Keratinocyte (primary cell): ENCODE results near the gene YY1AP1. TPM values are rescaled to one million over a fixed set of nuclear protein-coding genes. Genes with fewer than 3 reads are reported as not detected.
A peak's percentile ranks its signal among the peaks of the same experiment; 100 is the strongest.
"Not testable (repeated sequence)": the region's sequence is repeated elsewhere in the genome, so short reads cannot be mapped to it uniquely, and the experiment has no call there.

Source experiments
- DNase-seq: peaks from one replicate; pipeline ENCODE4 v3.0.0-alpha.2; 2011; ENCODE audit warnings: low read depth, missing footprints, low spot score
- FAIRE-seq: peaks from 2 replicates; lab custom pipeline; 2011; peaks lifted over from hg19 to GRCh38; lab: Jason Lieb, UNC
- H2AFZ ChIP-seq: 2 replicates; pipeline ENCODE4 v1.6.0; 2012; ENCODE audit warnings: low read length, control low read depth, inconsistent platforms; ENCODE audit not compliant: control insufficient read depth
- H3K27ac ChIP-seq: 2 replicates; pipeline ENCODE4 v1.5.1; 2011; ENCODE audit warnings: low read length; ENCODE audit not compliant: control insufficient read depth, insufficient read depth
- H3K27me3 ChIP-seq: 3 replicates; pipeline ENCODE4 v1.6.0; 2011; ENCODE audit warnings: low read length; ENCODE audit not compliant: control insufficient read depth, insufficient read depth; ENCODE audit errors: extremely low read depth
- H3K36me3 ChIP-seq, 2 experiments: 2 replicates in 1 of 2; 3 replicates in 1 of 2; pipeline ENCODE4 v1.5.1; 2011; ENCODE audit warnings: low read length in 2 of 2, mild to moderate bottlenecking in 1 of 2; ENCODE audit not compliant: control insufficient read depth in 2 of 2, insufficient read depth in 2 of 2; ENCODE audit errors: extremely low read depth in 1 of 2
- H3K4me1 ChIP-seq: 3 replicates; pipeline ENCODE4 v1.5.1; 2011; ENCODE audit warnings: low read length; ENCODE audit not compliant: control insufficient read depth, insufficient read depth; ENCODE audit errors: extremely low read depth
- H3K4me2 ChIP-seq: 3 replicates; pipeline ENCODE4 v1.6.0; 2011; ENCODE audit warnings: low read depth, low read length; ENCODE audit not compliant: control insufficient read depth, insufficient read depth; ENCODE audit errors: extremely low read depth
- H3K4me3 ChIP-seq, 3 experiments: fragments of 200-600 bp in 1 of 3; sonication (generic) in 1 of 3; 2 replicates in 2 of 3; 3 replicates in 1 of 3; pipeline ENCODE4 v1.5.1; 2011 to 2016; ENCODE audit warnings: low read length in 3 of 3, mild to moderate bottlenecking in 3 of 3, control low read depth in 2 of 3, inconsistent platforms in 1 of 3, low read depth in 1 of 3, mixed read lengths in 1 of 3, mixed run types in 1 of 3, moderate library complexity in 1 of 3; ENCODE audit not compliant: control insufficient read depth in 2 of 3, insufficient read depth in 2 of 3; ENCODE audit errors: extremely low read depth in 1 of 3
- H3K79me2 ChIP-seq: 2 replicates; pipeline ENCODE4 v1.6.0; 2012; ENCODE audit warnings: low read length; ENCODE audit not compliant: control insufficient read depth, insufficient read depth
- H3K9ac ChIP-seq: 3 replicates; pipeline ENCODE4 v1.6.0; 2011; ENCODE audit warnings: low read length; ENCODE audit not compliant: control insufficient read depth, insufficient read depth; ENCODE audit errors: extremely low read depth
- H3K9me1 ChIP-seq: 3 replicates; pipeline ENCODE4 v1.6.0; 2011; ENCODE audit warnings: low read length; ENCODE audit not compliant: control insufficient read depth, insufficient read depth; ENCODE audit errors: extremely low read depth
- H3K9me3 ChIP-seq: 2 replicates; pipeline ENCODE4 v1.5.1; 2012; ENCODE audit warnings: low read depth, low read length; ENCODE audit not compliant: control insufficient read depth
- H4K20me1 ChIP-seq: 3 replicates; pipeline ENCODE4 v1.6.0; 2011; ENCODE audit warnings: low read length; ENCODE audit not compliant: control insufficient read depth, insufficient read depth; ENCODE audit errors: extremely low read depth
- CTCF ChIP-seq, 3 experiments: IDR thresholded peaks in 1 of 3; conservative IDR thresholded peaks in 1 of 3; optimal IDR thresholded peaks in 1 of 3; 2 replicates in 2 of 3; 3 replicates in 1 of 3; pipeline versions ENCODE3 to v1.5.1; 2011; ENCODE audit warnings: low read length in 3 of 3, mild to moderate bottlenecking in 3 of 3, moderate library complexity in 2 of 3, control low read depth in 1 of 3, inconsistent platforms in 1 of 3; ENCODE audit not compliant: insufficient read depth in 2 of 3; ENCODE audit errors: extremely low read depth in 1 of 3
- EZH2 ChIP-seq: IDR thresholded peaks from one replicate; pipeline ENCODE4 v1.6.1; 2012; ENCODE audit warnings: inconsistent platforms, mild to moderate bottlenecking, low read length, moderate library complexity
- dilution Hi-C: fragments of 300-500 bp; cut with MboI; formaldehyde crosslinking; loops from one replicate; pipeline ENCODE4 v1.7.0; 2020; ENCODE audit warnings: low sequenced_read_pairs; ENCODE audit not compliant: extremely low pct_ligation_motif_present
- polyA plus RNA-seq, 5 experiments: library from polyadenylated mRNA; depleted of rRNA in 3 of 5; stranded (reverse) in 3 of 5; stranded (forward) in 1 of 5; unstranded in 1 of 5; fragments of >200 nt; gene quantifications; 1 replicate in 1 of 5; 2 replicates in 3 of 5; 3 replicates in 1 of 5; pipeline versions ENCODE4 v1.2.1 to v1.2.3, GENCODE V29; 2011 to 2012; ENCODE audit warnings: missing spikeins in 2 of 5, low read depth in 1 of 5, low replicate concordance in 1 of 5

The YY1AP1 gene
- polyA plus RNA-seq, 1 donor (not counting 4 experiments of a cell fraction or from before 2014, with no cell fraction given) = 45.2 TPM

DNA sequence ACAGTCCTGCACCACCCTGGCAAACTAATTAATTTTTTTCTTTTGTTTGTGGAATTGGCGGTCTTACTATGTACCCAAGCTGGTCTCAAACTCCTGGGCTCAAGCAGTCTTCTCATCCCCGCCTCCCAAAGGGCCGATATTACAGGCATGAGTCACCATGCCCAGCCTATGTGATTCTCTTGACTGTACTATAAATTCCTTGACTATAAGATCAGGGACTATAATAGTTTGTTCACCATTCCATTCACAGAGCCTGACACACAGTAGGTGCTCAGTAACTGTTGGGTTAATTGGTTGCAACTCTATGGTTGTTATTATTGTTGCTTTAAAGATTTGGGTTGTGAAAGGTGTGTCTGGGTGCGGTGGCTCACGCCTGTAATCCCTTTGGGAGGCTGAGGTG, 17.6 kb upstream of the YY1AP1 start:
- H3K9ac ChIP-seq = no peak overlapping the region
- no peak for DNase-seq
- H2AFZ ChIP-seq = no peak overlapping the region
- TF ChIP-seq EZH2 = no peak
- no peak for TF ChIP-seq CTCF (optimal IDR thresholded peaks at IDR 0.05 in 1 of 3, IDR thresholded peaks at IDR 0.05 in 1 of 3, conservative IDR thresholded peaks at IDR 0.05 in 1 of 3; ENCODE audit: extremely low read depth in 1 of 3, insufficient read depth in 2 of 3, low read length in 3 of 3)
- H3K4me3 ChIP-seq = no peak overlapping the region
- H3K79me2 ChIP-seq = peaks cover 69% of the 10 kb centered on the region
- no peaks in the 10 kb centered on the region for H3K27me3 ChIP-seq
- dilution Hi-C loops = no loop called here
- H3K4me1 ChIP-seq = peaks cover 17% of the 10 kb centered on the region
- peaks cover 7% of the 10 kb centered on the region for H4K20me1 ChIP-seq
- peak overlapping the region; percentile 49 for H3K27ac ChIP-seq
- peaks cover 5% of the 10 kb centered on the region for H3K9me1 ChIP-seq
- FAIRE-seq = no peak
- no peak overlapping the region for H3K4me2 ChIP-seq
- H3K9me3 ChIP-seq = no peaks in the 10 kb centered on the region
- no peaks in the 10 kb centered on the region for H3K36me3 ChIP-seq

DNA sequence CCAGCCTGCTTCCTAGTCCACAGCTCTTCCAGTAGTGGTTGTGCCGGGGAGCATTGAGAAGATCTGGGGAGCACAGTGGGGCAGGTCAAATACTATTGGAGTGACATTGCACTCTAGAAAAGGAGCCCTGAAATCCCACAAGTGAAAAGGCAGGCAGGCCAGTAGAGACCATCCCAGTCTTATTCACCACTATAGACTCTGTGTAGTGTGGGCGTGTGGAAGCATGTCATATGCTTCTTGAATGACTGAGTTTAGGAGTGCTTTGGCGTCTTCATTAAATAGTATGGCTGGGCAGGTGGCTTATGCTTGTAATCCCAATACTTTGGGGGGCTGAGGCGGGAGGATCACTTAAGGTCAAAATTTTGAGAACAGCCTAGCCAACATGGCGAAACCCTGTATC, 15.8 kb upstream of the YY1AP1 start:
- H3K4me2 ChIP-seq, H4K20me1 ChIP-seq, H3K9me3 ChIP-seq, DNase-seq, H3K4me3 ChIP-seq, H3K36me3 ChIP-seq, dilution Hi-C loops, H3K9ac ChIP-seq, H3K9me1 ChIP-seq, H3K27ac ChIP-seq, H3K27me3 ChIP-seq, H2AFZ ChIP-seq: not testable (repeated sequence)
- Histone ChIP-seq H3K79me2 (peaks cover 74% of the 10 kb centered on the region), H3K4me1 (peaks cover 17% of the 10 kb centered on the region)
- FAIRE-seq = peak; percentile 78

- Histone ChIP-seq H3K27me3 (no peaks in the 10 kb centered on the region), H3K4me1 (peaks cover 17% of the 10 kb centered on the region), H3K79me2 (peaks cover 74% of the 10 kb centered on the region), H3K9me1 (peaks cover 5% of the 10 kb centered on the region), H3K4me2 (no peak overlapping the region), H2AFZ (no peak overlapping the region), H3K27ac (no peak overlapping the region), H3K4me3 (no peak overlapping the region), H3K36me3 (no peaks in the 10 kb centered on the region), H4K20me1 (peaks cover 7% of the 10 kb centered on the region), H3K9ac (no peak overlapping the region), H3K9me3 (no peaks in the 10 kb centered on the region)
- FAIRE-seq (no peak), DNase-seq (no peak)
- dilution Hi-C loops = no loop called here
- TF ChIP-seq EZH2 (no peak), CTCF (optimal IDR thresholded peaks at IDR 0.05 in 1 of 3, IDR thresholded peaks at IDR 0.05 in 1 of 3, conservative IDR thresholded peaks at IDR 0.05 in 1 of 3; ENCODE audit: extremely low read depth in 1 of 3, insufficient read depth in 2 of 3, low read length in 3 of 3) (no peak)
These were observed 14.6 kb upstream of the YY1AP1 start for GRCh38 chr1:155703216-155703615.

- H3K9me3 ChIP-seq, dilution Hi-C loops, H3K27ac ChIP-seq, H3K36me3 ChIP-seq, DNase-seq, H3K9me1 ChIP-seq, H3K9ac ChIP-seq, H3K27me3 ChIP-seq, H4K20me1 ChIP-seq, H2AFZ ChIP-seq, H3K4me3 ChIP-seq, H3K4me2 ChIP-seq, FAIRE-seq: not testable (repeated sequence)
- Histone ChIP-seq H3K79me2 (peaks cover 77% of the 10 kb centered on the region), H3K4me1 (peaks cover 17% of the 10 kb centered on the region)
These were observed 13.1 kb upstream of the YY1AP1 start for GRCh38 chr1:155701675-155702074.
